GM12878 (cell line): ENCODE data around the gene GJD3. TPM values are rescaled to one million over a fixed set of nuclear protein-coding genes. Genes with fewer than 3 reads are reported as not detected.

Experiments used
- ATAC-seq: fragments of 200-7000 bp; cut with Tn5 transposase; 3 replicates; pipeline ENCODE4 v1.9.1; 2020; ENCODE audit warnings: mild to moderate bottlenecking, moderate library complexity
- BruUV-seq: library from RNA; stranded (reverse); fragments of 400-500 nt; replicated peaks from 2 replicates; lab custom pipeline; 2021; lab: Mats Ljungman, UMichigan
- CTCF ChIA-PET: fragments of 300-600 bp; sonication (Branson Sonifier 250); formaldehyde crosslinking; extraction: SDS; loops from one replicate; lab custom pipeline; 2021; ENCODE audit warnings: inconsistent platforms; lab: Yijun Ruan, JAX
- POLR2A ChIA-PET: fragments of 350-600 bp; formaldehyde crosslinking; extraction: SDS; loops from one replicate; lab custom pipeline; 2021; ENCODE audit warnings: inconsistent platforms; lab: Charles Lee
- RAD21 ChIA-PET: fragments of 300-600 bp; sonication (Branson Sonifier 250); formaldehyde crosslinking; loops from one replicate; lab custom pipeline; 2023; ENCODE audit warnings: antibody characterized with exemption; ENCODE audit not compliant: unreplicated experiment; lab: Charles Lee
- SMC1A ChIA-PET: fragments of 300-600 bp; sonication (Branson Sonifier 250); formaldehyde crosslinking; loops from one replicate; lab custom pipeline; 2023; ENCODE audit not compliant: unreplicated experiment, uncharacterized antibody; lab: Charles Lee
- DNase-seq: peaks from one replicate; pipeline ENCODE4 v3.0.0-alpha.2; 2011; ENCODE audit warnings: low read depth, low spot score
- FAIRE-seq: peaks from 3 replicates; lab custom pipeline; 2011; peaks lifted over from hg19 to GRCh38; lab: Jason Lieb, UNC
- H2AFZ ChIP-seq: 2 replicates; pipeline ENCODE4 v1.6.0; 2011; ENCODE audit warnings: low read depth, low read length, control low read depth; ENCODE audit not compliant: control insufficient read depth
- H3K27ac ChIP-seq: 2 replicates; pipeline ENCODE4 v1.5.1; 2011; ENCODE audit warnings: control low read depth; ENCODE audit not compliant: control insufficient read depth, insufficient read depth
- H3K27me3 ChIP-seq, 2 experiments: replicated peaks in 1 of 2; 2 replicates each; pipeline versions ENCODE4 v1.6.0 to v1.6.1; 2011; ENCODE audit warnings: low read length in 1 of 2; ENCODE audit not compliant: control insufficient read depth in 2 of 2, insufficient read depth in 2 of 2
- H3K36me3 ChIP-seq, 2 experiments: 2 replicates each; pipeline ENCODE4 v1.5.1; 2011; ENCODE audit warnings: low read length in 1 of 2; ENCODE audit not compliant: control insufficient read depth in 2 of 2, insufficient read depth in 2 of 2
- H3K4me1 ChIP-seq: 2 replicates; pipeline ENCODE4 v1.6.1; 2011; ENCODE audit warnings: mild to moderate bottlenecking, low read length, moderate library complexity, mixed read lengths; ENCODE audit not compliant: control insufficient read depth, insufficient read depth
- H3K4me2 ChIP-seq: 2 replicates; pipeline ENCODE4 v1.6.0; 2011; ENCODE audit warnings: control low read depth; ENCODE audit not compliant: control insufficient read depth, insufficient read depth
- H3K4me3 ChIP-seq: fragments of 200-600 bp; sonication (generic); 2 replicates; pipeline ENCODE4 v1.5.1; 2016
- H3K79me2 ChIP-seq: 2 replicates; pipeline ENCODE4 v1.6.0; 2011; ENCODE audit warnings: low read length; ENCODE audit not compliant: control insufficient read depth, insufficient read depth
- H3K9ac ChIP-seq: 2 replicates; pipeline ENCODE4 v1.8.0; 2011; ENCODE audit warnings: low read length, control low read depth, mixed read lengths; ENCODE audit not compliant: control insufficient read depth, insufficient read depth
- H3K9me3 ChIP-seq: replicated peaks from 3 replicates; pipeline ENCODE4 v1.5.1; 2011; ENCODE audit warnings: mild to moderate bottlenecking, low read length; ENCODE audit not compliant: control insufficient read depth, insufficient read depth
- H4K20me1 ChIP-seq: 2 replicates; pipeline ENCODE4 v1.6.0; 2011; ENCODE audit not compliant: control insufficient read depth, insufficient read depth
- CBX3 ChIP-seq: fragments of 200-600 bp; sonication (generic); IDR thresholded peaks from 2 replicates; pipeline ENCODE4 v1.6.1; 2016; ENCODE audit warnings: low read depth, borderline replicate concordance
- ESRRA ChIP-seq: IDR thresholded peaks from 2 replicates; pipeline ENCODE4 v1.6.1; 2012; ENCODE audit warnings: mild to moderate bottlenecking, low read length, improper control_type of control experiment
- FOS ChIP-seq: IDR thresholded peaks from 3 replicates; pipeline ENCODE4 v1.6.1; 2011; ENCODE audit warnings: borderline replicate concordance; ENCODE audit not compliant: insufficient read length; ENCODE audit errors: extremely low read depth
- LARP7 ChIP-seq: fragments of 450-650 bp; IDR thresholded peaks from 2 replicates; pipeline ENCODE4 v1.6.1; 2017; ENCODE audit warnings: mild to moderate bottlenecking
- MLLT1 ChIP-seq: fragments of 450-650 bp; IDR thresholded peaks from 2 replicates; pipeline ENCODE4 v1.6.1; 2016; ENCODE audit warnings: mild to moderate bottlenecking
- NFYB ChIP-seq: IDR thresholded peaks from 2 replicates; pipeline ENCODE4 v1.6.1; 2011; ENCODE audit warnings: low read depth, mild to moderate bottlenecking, low read length, improper control_type of control experiment, moderate library complexity; ENCODE audit not compliant: insufficient read depth
- POU2F2 ChIP-seq: IDR thresholded peaks from 3 replicates; pipeline ENCODE4 v1.6.1; 2011; ENCODE audit warnings: low read depth, mild to moderate bottlenecking, low read length, borderline replicate concordance
- RAD21 ChIP-seq: IDR thresholded peaks from 2 replicates; pipeline ENCODE4 v1.6.1; 2011; ENCODE audit warnings: mild to moderate bottlenecking, low read depth, low read length, moderate library complexity; ENCODE audit not compliant: insufficient read depth
- RAD51 ChIP-seq: fragments of 450-650 bp; IDR thresholded peaks from 2 replicates; pipeline ENCODE4 v1.6.1; 2016; ENCODE audit warnings: moderate library complexity, mild to moderate bottlenecking, inconsistent platforms
- TCF3 ChIP-seq: IDR thresholded peaks from 2 replicates; pipeline ENCODE4 v1.6.1; 2012; ENCODE audit warnings: low read depth, mild to moderate bottlenecking, low read length, borderline replicate concordance; ENCODE audit not compliant: insufficient read depth
- TCF7 ChIP-seq: IDR thresholded peaks from 2 replicates; pipeline ENCODE4 v1.6.1; 2014; ENCODE audit warnings: antibody characterized with exemption, borderline replicate concordance
- WGBS: methylation state at CpG from one replicate; pipeline ENCODE4 v1.1.6; 2016; ENCODE audit warnings: low lambda C conversion rate; ENCODE audit not compliant: insufficient replicate concordance, insufficient coverage; ENCODE audit errors: missing lambda C conversion rate; 5-methylcytosine and 5-hydroxymethylcytosine counted together
- in situ Hi-C: fragments of 300-500 bp; cut with MboI; formaldehyde crosslinking; loops from 9 replicates; pipeline ENCODE4 v1.14.3; 2018; ENCODE audit warnings: mixed read lengths
- intact Hi-C: fragments of 100-400 bp; cut with micrococcal nuclease; formaldehyde crosslinking; loops from one replicate; pipeline ENCODE4 v1.14.2; 2022; ENCODE audit not compliant: unreplicated experiment
- polyA plus RNA-seq, 11 experiments: library from polyadenylated mRNA; depleted of rRNA in 4 of 11; unstranded in 6 of 11; stranded (reverse) in 5 of 11; fragments of >200 nt; fragmentation: Nextera tagmentation in 4 of 11; fragmentation: Illumina TruSeq in 1 of 11; extraction: Ambion mirVana in 4 of 11; extraction: Trizol in 1 of 11; gene quantifications; 1 replicate in 1 of 11; 2 replicates in 10 of 11; pipeline versions ENCODE4 v1.2.1 to v1.2.3, GENCODE V29; 2011 to 2016; ENCODE audit warnings: inconsistent platforms in 2 of 11, missing spikeins in 2 of 11, low read depth in 1 of 11
- total RNA-seq, 4 experiments: library from RNA; depleted of rRNA in 3 of 4; stranded (reverse); fragments of >200 nt in 3 of 4; fragmentation: Illumina TruSeq in 1 of 4; extraction: Trizol in 1 of 4; gene quantifications; 2 replicates each; pipeline versions ENCODE4 v1.2.1 to v1.2.3, GENCODE V29; 2013 to 2021

The GJD3 gene
- total and polyA plus RNA-seq, 10 of the 15 experiments (the other 5 are each of a cell fraction or from before 2014, with no cell fraction given), result 1.6 TPM; not detected in 9

GRCh38 chr17:40335620-40336019, 28.9 kb downstream of the GJD3 start:
- FAIRE-seq (no peak), ATAC-seq (no peak), DNase-seq (no peak)
- no peak overlapping the region for H3K4me2 ChIP-seq
- no peaks in the 10 kb centered on the region; the same call in 1 of the 2 replicates for H4K20me1 ChIP-seq
- no peak overlapping the region for H2AFZ ChIP-seq
- H3K79me2 ChIP-seq, result peaks cover 52% of the 10 kb centered on the region
- peaks cover 29 to 37% of the 10 kb centered on the region in 2 experiments for H3K36me3 ChIP-seq
- no TSS peak for BruUV-seq
- no peaks in the 10 kb centered on the region for H3K27me3 ChIP-seq
- POLR2A ChIA-PET, result no interaction called here
- RAD21 ChIA-PET, result interaction anchor here (1.5 kb wide), 1 partner anchor 19 kb away, joined by 3 read pairs; no protein-coding TSS in a partner anchor
- peaks cover 21% of the 10 kb centered on the region for H3K4me1 ChIP-seq
- no peaks in the 10 kb centered on the region for H3K9me3 ChIP-seq
- WGBS, result over 99% methylated on average over 8 of the region's 8 CpGs
- H3K4me3 ChIP-seq, result no peak overlapping the region
- TF ChIP-seq FOS (no peak), LARP7 (no peak), NFYB (no peak), RAD51 (no peak), TCF7 (no peak), ESRRA (no peak), POU2F2 (no peak), RAD21 (no peak), MLLT1 (no peak), TCF3 (no peak), CBX3 (no peak)
- intact Hi-C loops (no loop called here), in situ Hi-C loops (no loop called here)
- CTCF ChIA-PET, result interaction anchor here (1.0 to 1.1 kb wide), 2 partner anchors 8 to 10 kb away, joined by 3 read pairs; no protein-coding TSS in a partner anchor
- H3K9ac ChIP-seq, result no peak overlapping the region
- SMC1A ChIA-PET, result interaction anchor here (0.6 kb wide), 1 partner anchor 16 kb away, joined by 4 read pairs; no protein-coding TSS in a partner anchor
- H3K27ac ChIP-seq, result no peak overlapping the region
